NCI-H146 treated with DMSO at 0.1 percent for 48 hours (cell line): Measurements from ENCODE around the gene LRRC40.
"Not testable (repeated sequence)": the region's sequence is repeated elsewhere in the genome, so short reads cannot be mapped to it uniquely, and the experiment has no call there.

Source experiments
- DNase-seq: peaks from one replicate; lab custom pipeline; 2025; ENCODE audit not compliant: unreplicated experiment; lab: John Stamatoyannopoulos, UW

Gene LRRC40

GRCh38 chr1:70205434-70206118 lies at the start of gene LRRC40:
Gene LRRC40, minus strand, starts transcription at chr1:70205579. Its CDS starts 39 bp downstream, at chr1:70205540.
- DNase-seq = peak; percentile 82

- DNase-seq = no peak
Measured at GRCh38 chr1:70248729-70249128, 43.4 kb upstream of the LRRC40 start.

DNA sequence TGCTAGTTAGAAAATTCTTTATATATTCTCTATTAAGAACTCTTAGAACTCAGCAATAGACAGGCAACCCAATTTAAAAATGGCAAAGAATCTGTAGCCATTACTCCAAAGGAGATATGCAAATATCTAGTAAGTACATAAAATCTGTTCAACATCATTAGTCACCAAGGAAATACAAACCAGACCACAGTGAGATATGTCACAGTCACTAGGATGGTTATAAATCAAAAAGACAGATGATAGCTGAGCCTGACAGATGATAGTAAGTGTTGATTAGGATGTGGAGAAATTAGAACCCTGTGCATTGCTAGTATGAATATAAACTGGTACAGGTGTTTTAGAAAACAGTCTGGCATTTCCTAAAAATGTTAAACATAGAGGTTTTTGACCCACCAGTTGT lies 42.4 kb upstream of the LRRC40 start:
- DNase-seq = no peak

DNA sequence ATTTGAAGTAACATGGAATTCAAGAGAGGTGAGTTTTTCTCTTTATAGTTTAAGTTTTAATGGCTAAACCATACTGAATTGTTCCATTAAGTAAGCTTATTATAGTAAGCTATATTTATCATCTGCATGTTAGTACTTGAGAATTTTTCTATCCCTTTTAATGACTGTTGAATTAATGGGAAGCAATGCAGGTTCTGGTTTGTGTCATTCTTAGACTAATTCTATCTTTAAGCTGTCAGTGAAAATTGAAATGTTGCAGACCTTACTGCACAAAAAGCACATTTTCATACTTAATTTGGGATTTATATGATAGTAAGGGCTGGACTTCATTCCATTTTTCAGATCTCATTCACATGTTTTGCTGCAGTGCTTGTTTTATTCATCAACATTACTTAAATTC lies 41.7 kb upstream of the LRRC40 start:
- no peak for DNase-seq

DNA sequence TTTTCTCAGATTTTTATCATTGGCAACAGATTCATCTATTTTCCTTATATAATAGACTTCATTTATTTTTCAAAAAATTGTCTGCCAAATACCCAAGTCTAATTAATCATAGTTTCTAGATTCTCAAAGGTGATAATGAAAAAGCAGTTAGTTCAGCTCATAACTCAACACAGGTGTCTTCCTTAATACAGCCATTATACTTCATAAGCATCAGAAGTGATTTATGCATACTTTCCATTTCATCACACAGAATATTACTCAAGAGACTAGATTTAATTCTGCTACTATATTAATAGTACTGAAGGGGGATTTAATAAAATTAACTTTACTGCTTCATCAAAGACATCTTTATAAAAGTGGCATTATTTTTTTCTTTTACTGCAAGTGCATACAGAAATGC lies 34.6 kb upstream of the LRRC40 start:
- no peak for DNase-seq

DNA sequence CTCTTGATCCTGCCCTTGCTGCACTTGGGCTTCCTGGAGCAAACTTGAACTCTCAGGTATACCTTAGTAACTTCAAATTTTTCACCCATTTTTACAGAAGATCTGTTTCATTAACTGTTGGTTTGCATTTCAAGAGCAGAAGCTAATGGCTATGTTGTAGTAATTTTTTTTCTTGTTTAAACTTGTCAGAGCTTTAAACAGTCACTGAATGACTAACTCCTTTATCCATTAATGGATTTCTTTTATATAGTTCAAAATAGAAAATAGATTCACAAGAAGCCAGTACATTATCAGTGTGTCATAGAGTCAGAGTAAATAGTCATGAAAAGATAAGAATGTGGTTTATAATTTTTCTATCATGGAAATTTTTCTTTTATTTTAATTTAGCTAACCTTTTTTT lies 29.4 kb upstream of the LRRC40 start:
- DNase-seq = no peak

GRCh38 chr1:70231475-70231874 lies 26.1 kb upstream of the LRRC40 start:
- DNase-seq = no peak

- DNase-seq = no peak
Measured at GRCh38 chr1:70228670-70229069, 23.3 kb upstream of the LRRC40 start.

DNA sequence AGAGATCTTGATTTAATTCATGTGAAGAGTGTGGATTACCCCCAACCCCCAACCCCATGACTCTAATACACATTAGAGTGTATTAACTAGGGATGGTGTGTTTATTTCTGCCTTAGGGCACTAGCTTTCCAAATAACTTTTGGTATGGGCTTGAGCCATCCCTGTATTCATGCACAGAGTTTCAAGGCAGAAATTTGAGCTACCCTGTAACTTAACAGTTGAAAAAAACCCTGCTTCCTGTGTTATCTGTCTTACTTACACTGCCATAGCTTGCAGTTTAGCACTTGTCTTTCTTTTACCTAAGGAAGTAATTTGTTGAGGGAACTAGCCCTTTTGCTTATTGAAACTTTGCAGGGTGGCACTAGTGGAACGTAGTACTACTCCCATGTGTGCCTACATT lies 22.1 kb upstream of the LRRC40 start:
- no peak for DNase-seq

DNA sequence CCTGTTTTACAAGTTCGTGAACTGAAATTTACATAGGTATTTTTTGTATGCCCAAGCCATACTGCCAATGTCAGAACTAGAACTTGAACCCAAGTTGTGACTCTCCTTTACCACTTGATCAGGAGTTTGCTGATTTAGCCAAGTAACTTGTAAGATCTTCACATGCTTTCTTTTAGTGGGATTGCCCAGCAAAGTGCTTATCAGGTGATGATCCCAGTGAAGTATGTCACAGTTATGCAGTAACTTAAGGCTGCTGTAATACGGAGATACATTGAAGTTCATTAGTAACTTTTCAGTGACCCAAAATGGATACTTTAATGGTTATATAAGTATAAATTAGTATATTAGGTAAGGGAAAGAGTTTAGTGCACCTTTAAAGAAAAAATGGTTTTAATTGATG lies 19.6 kb upstream of the LRRC40 start:
- DNase-seq = no peak

DNA sequence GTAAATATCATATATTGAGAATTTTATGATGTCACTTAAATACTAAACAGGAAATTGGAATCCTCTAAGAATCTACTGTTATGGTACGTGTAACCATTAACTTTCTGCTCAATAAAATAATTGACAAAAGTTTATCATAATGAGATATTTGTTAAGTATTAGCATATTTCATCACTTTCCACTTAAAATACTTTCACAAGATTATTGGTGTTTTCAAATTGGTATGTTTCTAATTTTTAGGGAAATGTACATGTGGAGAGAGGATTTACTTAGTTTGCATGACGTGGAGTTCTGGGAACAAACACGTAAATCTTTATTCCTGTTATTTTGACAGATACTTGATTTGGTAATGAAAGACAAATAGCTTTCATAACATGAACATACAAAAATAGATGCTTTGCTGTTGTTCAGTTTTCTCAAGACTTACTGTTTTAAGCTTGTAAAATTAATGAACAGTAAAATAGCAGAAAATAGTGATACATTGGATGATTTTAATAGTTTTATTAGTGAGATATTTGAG lies 17.4 kb upstream of the LRRC40 start:
- no peak for DNase-seq

DNA sequence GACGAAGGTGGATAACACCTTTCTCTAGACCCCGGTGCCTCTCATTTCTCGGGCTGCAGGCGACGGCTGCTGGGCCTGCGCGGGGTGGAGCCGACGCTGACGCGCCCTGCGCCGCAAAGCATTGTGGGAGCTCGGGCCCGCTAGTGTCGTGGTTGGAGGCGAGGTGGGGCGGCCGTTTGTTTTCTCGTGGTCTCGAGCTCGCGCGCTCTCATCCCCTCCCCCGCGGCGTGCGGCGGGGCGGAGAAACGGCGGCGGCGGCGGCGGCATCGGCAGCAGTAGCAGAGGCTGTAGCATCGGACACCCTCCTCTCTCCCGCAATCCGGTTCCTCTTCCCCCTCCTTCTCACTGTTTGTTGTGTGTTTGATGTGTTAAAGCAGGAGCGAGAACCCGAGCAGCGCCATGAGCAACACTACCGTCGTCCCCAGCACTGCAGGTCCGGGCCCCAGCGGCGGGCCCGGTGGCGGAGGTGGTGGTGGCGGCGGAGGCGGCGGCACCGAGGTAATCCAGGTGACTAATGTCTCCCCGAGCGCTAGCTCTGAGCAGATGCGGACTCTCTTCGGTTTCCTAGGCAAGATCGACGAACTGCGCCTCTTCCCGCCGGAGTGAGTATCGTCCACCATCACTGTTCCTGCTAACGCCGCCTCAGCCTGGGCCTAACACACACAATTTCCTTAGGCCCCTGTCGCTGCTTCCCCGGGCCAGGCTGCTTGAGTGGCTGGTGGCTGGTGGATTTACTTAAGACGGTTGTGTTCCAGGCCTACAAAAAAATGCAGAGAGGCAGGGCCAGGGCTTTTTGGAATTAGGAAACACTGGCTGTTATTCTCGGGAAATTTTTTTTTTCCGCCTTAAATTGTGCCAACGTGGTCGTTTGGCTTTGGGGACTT lies 16.1 kb upstream of the LRRC40 start, which contains the start of gene SRSF11:
Gene SRSF11, plus strand, starts transcription at position 143 of the 884 bp plus-strand sequence. Its CDS starts 257 bp downstream, at position 400.
- peak; percentile 81 for DNase-seq

DNA sequence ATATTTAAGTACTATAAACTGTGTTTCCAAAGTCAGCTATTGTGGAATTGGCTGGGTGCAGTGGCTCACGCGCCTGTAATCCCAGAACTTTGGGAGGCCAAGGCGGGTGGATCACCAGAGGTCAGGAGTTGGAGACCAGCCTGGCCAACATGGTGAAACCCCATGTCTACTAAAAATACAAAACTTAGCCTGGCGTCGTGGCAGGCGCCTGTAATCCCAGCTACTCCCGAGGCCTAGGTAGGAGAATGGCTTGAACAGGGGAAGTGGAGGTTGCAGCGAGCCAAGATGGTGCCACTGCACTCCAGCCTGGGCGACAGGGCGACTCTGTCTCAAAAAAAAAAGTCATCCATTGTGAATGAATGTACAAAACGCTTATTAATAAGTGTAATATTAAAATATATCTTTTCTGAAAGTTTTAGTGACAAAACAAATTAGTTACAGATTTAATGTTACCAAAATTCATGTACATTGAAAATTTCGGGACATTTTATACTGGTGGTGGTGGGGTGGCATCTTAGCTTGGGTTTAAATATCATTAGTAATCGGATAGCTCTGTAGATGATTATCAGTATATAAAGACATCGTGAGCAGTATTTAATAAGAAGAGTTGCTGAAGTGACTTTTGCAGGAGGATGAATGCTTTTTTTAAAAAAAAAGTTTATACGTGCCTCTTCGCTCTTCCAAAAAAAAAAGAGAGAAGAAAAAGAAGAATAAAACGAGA lies 15.3 kb upstream of the LRRC40 start:
- DNase-seq = no peak

- no peak for DNase-seq
Measured at GRCh38 chr1:70220015-70220414, 14.6 kb upstream of the LRRC40 start.

GRCh38 chr1:70211541-70211940 lies 6.2 kb upstream of the LRRC40 start:
- no peak for DNase-seq

DNA sequence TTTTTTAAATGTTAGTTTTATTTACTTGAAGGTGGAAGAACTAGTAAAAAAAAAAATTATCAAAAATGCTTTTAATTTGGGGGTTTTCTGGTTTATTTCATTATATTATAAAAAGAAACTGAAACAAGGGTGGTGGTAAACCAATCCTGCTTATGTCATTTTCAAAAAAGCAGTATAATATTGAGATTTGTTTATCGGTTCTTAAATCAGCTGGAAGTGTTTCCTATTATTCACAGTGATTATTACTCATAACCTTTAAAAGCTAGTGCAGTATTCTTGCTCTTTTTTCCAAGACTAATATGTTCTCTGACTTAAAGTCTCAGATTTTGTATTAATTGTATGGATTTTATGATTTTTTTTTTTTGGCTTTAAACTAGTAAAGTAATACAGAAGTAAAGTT lies 5.4 kb upstream of the LRRC40 start:
- DNase-seq = no peak

DNA sequence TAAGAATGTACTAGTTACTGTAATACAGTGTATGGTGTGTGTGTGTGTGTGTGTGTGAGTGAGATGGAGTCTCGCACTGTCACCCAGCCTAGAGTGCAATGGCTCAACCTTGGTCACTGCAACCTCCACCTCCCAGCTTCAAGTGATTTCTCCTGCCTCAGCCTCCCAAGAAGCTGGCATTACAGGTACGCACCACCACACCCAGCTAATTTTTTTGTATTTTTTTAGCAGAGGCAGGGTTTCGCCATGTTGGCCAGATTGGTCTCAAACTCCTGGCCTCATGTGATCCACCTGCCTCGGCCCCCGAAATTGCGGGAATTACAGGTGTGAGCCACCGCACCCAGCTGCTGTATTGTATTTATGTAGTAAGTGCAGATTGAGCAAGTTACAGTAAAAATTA lies 2.9 kb upstream of the LRRC40 start:
- no peak for DNase-seq

DNA sequence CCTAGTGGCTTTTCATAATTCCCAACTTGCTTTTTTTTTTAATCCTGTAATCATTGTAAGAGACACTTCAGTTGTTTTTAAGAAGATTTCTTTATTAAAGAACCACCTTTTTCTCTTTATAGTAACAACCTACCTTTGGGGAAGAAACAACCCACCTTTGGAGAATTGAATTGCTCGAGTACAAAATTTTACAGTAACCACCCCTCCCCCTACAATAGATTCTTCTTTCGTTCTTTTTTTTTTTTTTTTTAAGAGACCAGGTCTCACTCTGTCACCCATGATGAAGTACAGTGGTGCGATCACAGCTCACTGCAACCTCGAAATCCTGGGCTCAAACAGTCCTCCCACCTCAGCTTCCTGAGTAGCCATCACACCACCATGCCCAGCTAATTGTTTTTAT lies 2.1 kb upstream of the LRRC40 start:
- DNase-seq = no peak

DNA sequence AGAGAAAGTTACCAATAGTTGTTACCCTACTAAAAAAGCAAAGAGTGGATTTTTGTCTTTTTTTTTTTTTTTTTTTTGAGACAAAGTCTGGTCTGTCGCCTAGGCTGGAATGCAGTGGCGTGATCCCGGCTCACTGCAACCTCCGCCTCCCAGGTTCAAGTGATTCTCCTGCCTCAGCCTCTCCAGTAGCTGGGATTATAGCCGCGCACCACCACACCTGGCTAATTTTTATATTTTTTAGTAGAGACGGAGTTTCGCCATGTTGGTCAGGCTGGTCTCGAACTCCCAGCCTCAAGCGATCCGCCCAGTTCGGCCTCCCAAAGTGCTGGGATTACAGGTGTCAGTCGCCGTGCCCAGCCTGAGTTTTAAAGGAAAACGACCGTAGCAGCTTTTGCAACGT lies 1.5 kb upstream of the LRRC40 start:
- DNase-seq = not testable (repeated sequence)

DNA sequence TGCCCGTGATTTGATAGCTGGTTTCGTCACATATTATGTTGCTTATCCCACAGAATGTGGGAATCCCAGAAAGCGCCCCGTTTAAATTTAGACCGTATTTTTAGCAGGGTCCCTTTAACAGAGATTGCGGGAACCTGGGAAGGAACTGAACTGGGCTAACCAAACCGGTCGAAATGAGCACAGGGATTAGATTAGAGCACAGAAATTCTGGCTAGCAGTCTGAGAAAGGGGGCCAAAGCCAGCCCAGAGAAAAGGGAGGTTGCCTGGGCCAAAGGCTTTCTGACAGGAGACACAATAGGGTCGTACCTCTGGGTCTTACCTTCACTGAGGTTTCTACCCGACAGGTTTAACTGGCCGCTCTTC lies 327 bp downstream of the LRRC40 start:
- DNase-seq = peak; percentile 45

DNA sequence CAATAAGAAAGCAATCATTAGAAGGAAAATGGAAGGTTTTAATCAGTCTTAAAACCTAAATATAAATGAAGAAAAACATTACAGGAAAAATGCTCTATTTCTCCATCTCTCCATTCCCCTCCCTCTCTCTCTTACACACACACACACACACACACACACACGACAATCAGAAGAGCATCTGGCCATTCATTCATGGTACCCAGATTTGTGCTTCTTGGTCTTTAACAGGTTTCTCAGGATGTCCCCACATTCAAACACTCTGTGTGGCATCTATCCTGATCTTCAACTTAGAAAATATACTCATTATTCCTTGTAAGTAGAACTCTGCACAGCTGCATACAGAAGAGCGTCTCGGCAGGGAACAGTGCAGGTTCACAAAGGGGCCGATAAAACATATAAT lies 779 bp downstream of the LRRC40 start:
- no peak for DNase-seq

DNA sequence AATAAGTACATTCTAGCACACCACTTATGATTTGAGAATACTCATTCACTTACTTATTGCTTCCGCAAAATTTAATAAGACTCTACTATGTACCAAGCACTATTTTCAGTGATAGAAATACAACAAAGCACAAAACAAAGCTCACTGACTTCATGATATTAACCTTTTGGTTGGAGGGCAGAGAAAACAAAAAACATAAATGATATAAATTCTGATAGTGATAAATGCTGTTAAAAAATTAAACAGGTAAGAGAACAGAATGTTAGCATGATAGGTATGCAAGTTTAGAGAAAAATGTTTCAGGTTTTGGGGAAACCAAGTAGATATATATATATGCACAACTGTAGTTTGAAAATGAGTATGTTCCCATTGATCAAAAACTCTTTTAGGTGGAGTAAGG lies 1.2 kb downstream of the LRRC40 start:
- no peak for DNase-seq
